WTC11 (cell line): ENCODE measurements around the gene ANKRD52. TPM values are rescaled to one million over a fixed set of nuclear protein-coding genes. Genes with fewer than 3 reads are reported as not detected.
A peak's percentile ranks its signal among the peaks of the same experiment; 100 is the strongest.

Source experiments
- ATAC-seq: fragments of 200-7000 bp; cut with Tn5 transposase; 2 replicates; pipeline ENCODE4 v1.10.0; 2021; ENCODE audit warnings: mild to moderate bottlenecking, moderate library complexity
- CTCF ChIA-PET: fragments of 300-600 bp; sonication (Branson Sonifier 250); formaldehyde crosslinking; loops from one replicate; lab custom pipeline; 2021; ENCODE audit warnings: antibody characterized with exemption; lab: Charles Lee
- POLR2A ChIA-PET: fragments of 350-600 bp; sonication (Branson Sonifier 250); formaldehyde crosslinking; loops from one replicate; lab custom pipeline; 2021; ENCODE audit warnings: antibody characterized with exemption; lab: Charles Lee
- DNase-seq: peaks from one replicate; pipeline ENCODE4 v3.0.0; 2021; ENCODE audit warnings: low spot score
- H3K27ac Mint-ChIP-seq: 2 replicates; pipeline ENCODE4 v1.8.0; 2021; ENCODE audit warnings: mixed read lengths
- H3K27me3 Mint-ChIP-seq: 2 replicates; pipeline ENCODE4 v1.8.0; 2021; ENCODE audit warnings: low read depth, mild to moderate bottlenecking, moderate library complexity, mixed read lengths
- H3K36me3 Mint-ChIP-seq: 2 replicates; pipeline ENCODE4 v1.8.0; 2021; ENCODE audit warnings: mixed read lengths
- H3K4me1 Mint-ChIP-seq: 2 replicates; pipeline ENCODE4 v1.8.0; 2022; ENCODE audit warnings: mixed read lengths
- H3K4me3 Mint-ChIP-seq: 2 replicates; pipeline ENCODE4 v1.8.0; 2021; ENCODE audit warnings: mild to moderate bottlenecking, moderate library complexity, mixed read lengths
- H3K9me3 Mint-ChIP-seq: 2 replicates; pipeline ENCODE4 v1.8.0; 2021; ENCODE audit warnings: mixed read lengths
- ATF1 ChIP-seq: sonication (generic); formaldehyde crosslinking; IDR thresholded peaks from 2 replicates; pipeline ENCODE4 v1.8.1; 2023; ENCODE audit warnings: mild to moderate bottlenecking, moderate library complexity, missing genetic modification reagents
- CREM ChIP-seq: sonication (generic); formaldehyde crosslinking; IDR thresholded peaks from 2 replicates; pipeline ENCODE4 v1.8.1; 2022; ENCODE audit warnings: mild to moderate bottlenecking, missing genetic modification reagents, moderate library complexity
- E2F5 ChIP-seq: sonication (generic); formaldehyde crosslinking; IDR thresholded peaks from 2 replicates; pipeline ENCODE4 v1.8.1; 2022; ENCODE audit warnings: mild to moderate bottlenecking, moderate library complexity, missing genetic modification reagents
- EMX1 ChIP-seq: fragments of 250-450 bp; sonication (Bioruptor Pico); IDR thresholded peaks from 2 replicates; pipeline ENCODE4 v1.8.0; 2021; ENCODE audit warnings: mild to moderate bottlenecking
- FOXK1 ChIP-seq: sonication (generic); formaldehyde crosslinking; IDR thresholded peaks from 2 replicates; pipeline ENCODE4 v1.8.0; 2022; ENCODE audit warnings: mild to moderate bottlenecking, moderate library complexity, missing genetic modification reagents
- FOXP1 ChIP-seq: sonication (generic); formaldehyde crosslinking; IDR thresholded peaks from 2 replicates; pipeline ENCODE4 v1.8.0; 2022; ENCODE audit warnings: missing genetic modification reagents, mild to moderate bottlenecking, moderate library complexity, borderline replicate concordance
- FOXP4 ChIP-seq: sonication (generic); formaldehyde crosslinking; IDR thresholded peaks from 2 replicates; pipeline ENCODE4 v1.8.0; 2022; ENCODE audit warnings: mild to moderate bottlenecking, missing genetic modification reagents
- GABPB1 ChIP-seq: sonication (generic); formaldehyde crosslinking; IDR thresholded peaks from 2 replicates; pipeline ENCODE4 v1.8.1; 2023; ENCODE audit warnings: mild to moderate bottlenecking, missing genetic modification reagents
- GRHL2 ChIP-seq: fragments of 250-450 bp; sonication (Bioruptor Pico); IDR thresholded peaks from 2 replicates; pipeline ENCODE4 v1.8.0; 2022; ENCODE audit warnings: mild to moderate bottlenecking, moderate library complexity; ENCODE audit not compliant: insufficient replicate concordance, severe bottlenecking
- KAT7 ChIP-seq: sonication (generic); formaldehyde crosslinking; IDR thresholded peaks from 2 replicates; pipeline ENCODE4 v1.8.1; 2023; ENCODE audit warnings: missing genetic modification reagents, mild to moderate bottlenecking, borderline replicate concordance
- MYBL2 ChIP-seq: sonication (generic); formaldehyde crosslinking; IDR thresholded peaks from 2 replicates; pipeline ENCODE4 v1.8.1; 2023; ENCODE audit warnings: mild to moderate bottlenecking, moderate library complexity, missing genetic modification reagents
- NR1H2 ChIP-seq: sonication (generic); formaldehyde crosslinking; IDR thresholded peaks from 2 replicates; pipeline ENCODE4 v1.9.0; 2021; ENCODE audit warnings: mild to moderate bottlenecking, moderate library complexity, missing genetic modification reagents
- SP1 ChIP-seq: sonication (generic); formaldehyde crosslinking; conservative IDR thresholded peaks from 2 replicates; pipeline ENCODE4 v1.8.1; 2022; ENCODE audit warnings: missing genetic modification reagents
- ZNF121 ChIP-seq: sonication (generic); formaldehyde crosslinking; IDR thresholded peaks from 2 replicates; pipeline ENCODE4 v1.8.0; 2023; ENCODE audit warnings: missing genetic modification reagents
- ZNF219 ChIP-seq: sonication (generic); formaldehyde crosslinking; IDR thresholded peaks from 2 replicates; pipeline ENCODE4 v1.8.0; 2023; ENCODE audit warnings: missing genetic modification reagents, mild to moderate bottlenecking, borderline replicate concordance
- ZNF281 ChIP-seq: sonication (generic); formaldehyde crosslinking; IDR thresholded peaks from 2 replicates; pipeline ENCODE4 v1.8.0; 2023; ENCODE audit warnings: mild to moderate bottlenecking, missing genetic modification reagents
- ZNF425 ChIP-seq: fragments of 250-450 bp; sonication (Bioruptor Pico); conservative IDR thresholded peaks from 2 replicates; pipeline ENCODE4 v1.9.0; 2021; ENCODE audit warnings: mild to moderate bottlenecking
- total RNA-seq: library from RNA; stranded (reverse); gene quantifications from 3 replicates; pipeline ENCODE4 v1.2.3, GENCODE V29; 2021
- TF ChIP-seq, protein P1 (sequence below): sonication (generic); formaldehyde crosslinking; IDR thresholded peaks from 2 replicates; pipeline ENCODE4 v1.8.0; 2022; ENCODE audit warnings: mild to moderate bottlenecking, missing genetic modification reagents
- TF ChIP-seq, protein P2 (sequence below): fragments of 250-450 bp; sonication (Bioruptor Pico); IDR thresholded peaks from 2 replicates; pipeline ENCODE4 v2.1.2; 2022; ENCODE audit warnings: mild to moderate bottlenecking, moderate library complexity
- TF ChIP-seq, protein P3 (sequence below): sonication (generic); formaldehyde crosslinking; IDR thresholded peaks from 2 replicates; pipeline ENCODE4 v1.8.1; 2023; ENCODE audit warnings: mild to moderate bottlenecking, moderate library complexity, missing genetic modification reagents

ANKRD52 gene
- total RNA-seq, 1 experiment from 2014 or later, result 41.2 TPM

- no peak for TF ChIP-seq MYBL2 (CRISPR knock-in tag)
- TF ChIP-seq, all 79 proteins: peak for 1
These were observed 67.5 kb downstream of the ANKRD52 start (continued) for GRCh38 chr12:56190695-56191155.

GRCh38 chr12:56189918-56190694 is 68.1 kb downstream of the ANKRD52 start:
- peak; percentile 54 for ATAC-seq
- peak; percentile 96 for DNase-seq
- peaks cover 3% of the 10 kb centered on the region; the same call in 1 of the 2 replicates for H3K27me3 Mint-ChIP-seq
- TF ChIP-seq GABPB1 (0 out of 2 replicates have a peak, but pooled peaks have one; percentile 66), FOXP1 (CRISPR knock-in tag) (peak; percentile 36; the same call in 1 of the 2 replicates), CREM (CRISPR knock-in tag) (peak; percentile 62; the same call in 1 of the 2 replicates), GRHL2 (CRISPR knock-in tag) (no peak), FOXK1 (0 out of 2 replicates have a peak, but pooled peaks have one; percentile 36), KAT7 (no peak), FOXP4 (CRISPR knock-in tag) (peak; percentile 69; the same call in 1 of the 2 replicates), NR1H2 (CRISPR knock-in tag) (0 out of 2 replicates have a peak, but pooled peaks have one; percentile 27), EMX1 (CRISPR knock-in tag) (no peak), SP1 (CRISPR knock-in tag) (peak; percentile 37; the same call in 1 of the 2 replicates), ZNF219 (CRISPR knock-in tag) (no peak), ZNF121 (peak; percentile 87), ZNF425 (no peak), ATF1 (0 out of 2 replicates have a peak, but pooled peaks have one; percentile 37), E2F5 (CRISPR knock-in tag) (0 out of 2 replicates have a peak, but pooled peaks have one; percentile 21), ZNF281 (CRISPR knock-in tag) (no peak)
- TF ChIP-seq, protein P1, sequence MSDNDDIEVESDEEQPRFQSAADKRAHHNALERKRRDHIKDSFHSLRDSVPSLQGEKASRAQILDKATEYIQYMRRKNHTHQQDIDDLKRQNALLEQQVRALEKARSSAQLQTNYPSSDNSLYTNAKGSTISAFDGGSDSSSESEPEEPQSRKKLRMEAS (CRISPR knock-in tag), result peak; percentile 33; the same call in 1 of the 2 replicates
- TF ChIP-seq, protein P2, sequence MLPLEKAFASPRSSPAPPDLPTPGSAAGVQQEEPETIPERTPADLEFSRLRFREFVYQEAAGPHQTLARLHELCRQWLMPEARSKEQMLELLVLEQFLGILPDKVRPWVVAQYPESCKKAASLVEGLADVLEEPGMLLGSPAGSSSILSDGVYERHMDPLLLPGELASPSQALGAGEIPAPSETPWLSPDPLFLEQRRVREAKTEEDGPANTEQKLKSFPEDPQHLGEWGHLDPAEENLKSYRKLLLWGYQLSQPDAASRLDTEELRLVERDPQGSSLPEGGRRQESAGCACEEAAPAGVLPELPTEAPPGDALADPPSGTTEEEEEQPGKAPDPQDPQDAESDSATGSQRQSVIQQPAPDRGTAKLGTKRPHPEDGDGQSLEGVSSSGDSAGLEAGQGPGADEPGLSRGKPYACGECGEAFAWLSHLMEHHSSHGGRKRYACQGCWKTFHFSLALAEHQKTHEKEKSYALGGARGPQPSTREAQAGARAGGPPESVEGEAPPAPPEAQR (CRISPR knock-in tag), result no peak
- TF ChIP-seq, protein P3, sequence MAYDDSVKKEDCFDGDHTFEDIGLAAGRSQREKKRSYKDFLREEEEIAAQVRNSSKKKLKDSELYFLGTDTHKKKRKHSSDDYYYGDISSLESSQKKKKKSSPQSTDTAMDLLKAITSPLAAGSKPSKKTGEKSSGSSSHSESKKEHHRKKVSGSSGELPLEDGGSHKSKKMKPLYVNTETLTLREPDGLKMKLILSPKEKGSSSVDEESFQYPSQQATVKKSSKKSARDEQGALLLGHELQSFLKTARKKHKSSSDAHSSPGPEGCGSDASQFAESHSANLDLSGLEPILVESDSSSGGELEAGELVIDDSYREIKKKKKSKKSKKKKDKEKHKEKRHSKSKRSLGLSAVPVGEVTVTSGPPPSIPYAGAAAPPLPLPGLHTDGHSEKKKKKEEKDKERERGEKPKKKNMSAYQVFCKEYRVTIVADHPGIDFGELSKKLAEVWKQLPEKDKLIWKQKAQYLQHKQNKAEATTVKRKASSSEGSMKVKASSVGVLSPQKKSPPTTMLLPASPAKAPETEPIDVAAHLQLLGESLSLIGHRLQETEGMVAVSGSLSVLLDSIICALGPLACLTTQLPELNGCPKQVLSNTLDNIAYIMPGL (CRISPR knock-in tag), result peak; percentile 72
- peaks cover 19% of the 10 kb centered on the region for H3K36me3 Mint-ChIP-seq
- POLR2A ChIA-PET, result interaction anchor here (0.6 to 3.3 kb wide), 21 partner anchors 9 to 921 kb away, joined by 3 to 30 read pairs (median 4); partner anchors contain the start of genes ANKRD52, CNPY2, COQ10A and ERBB3
- no peaks in the 10 kb centered on the region for H3K9me3 Mint-ChIP-seq
- CTCF ChIA-PET, result interaction anchor here (0.7 to 5.2 kb wide), 57 partner anchors 9 to 453 kb away, joined by 3 to 95 read pairs (median 5); partner anchors contain the start of genes ANKRD52, CNPY2, COQ10A and ERBB3
- peak overlapping the region; percentile 99 for H3K4me3 Mint-ChIP-seq
- peak overlapping the region; percentile 96 for H3K27ac Mint-ChIP-seq
- H3K4me1 Mint-ChIP-seq, result peaks cover 30% of the 10 kb centered on the region
